Esophagus squamous epithelium (tissue), 5 donors: ENCODE measurements around the gene ASS1. TPM values are rescaled to one million over a fixed set of nuclear protein-coding genes. Genes with fewer than 3 reads are reported as not detected.
A peak's percentile ranks its signal among the peaks of the same experiment; 100 is the strongest.

ENCODE experiments used
- DNase-seq: peaks from one replicate; lab custom pipeline; 2025; lab: John Stamatoyannopoulos, UW
- H3K27ac ChIP-seq, 4 donors: fragments of 200-600 bp; sonication (generic); one replicate each; pipeline ENCODE4 v1.5.1; 2016 to 2019; ENCODE audit warnings: mild to moderate bottlenecking in 1 of 4
- H3K27me3 ChIP-seq, 4 donors: fragments of 200-600 bp; sonication (generic); 1 replicate in 3 of 4; 2 replicates in 1 of 4; pipeline versions ENCODE4 v1.5.1 to v1.6.0; 2017 to 2021; ENCODE audit warnings: antibody characterized with exemption in 1 of 4
- H3K36me3 ChIP-seq, 3 donors: fragments of 200-600 bp; sonication (generic); one replicate each; pipeline ENCODE4 v1.5.1; 2016 to 2019
- H3K4me1 ChIP-seq, 3 donors: fragments of 200-600 bp; sonication (generic); one replicate each; pipeline ENCODE4 v1.5.1; 2017 to 2019
- H3K4me3 ChIP-seq, 4 donors: fragments of 200-600 bp; sonication (generic); 1 replicate in 3 of 4; 2 replicates in 1 of 4; pipeline ENCODE4 v1.5.1; 2016 to 2019; ENCODE audit warnings: mild to moderate bottlenecking in 2 of 4, moderate library complexity in 1 of 4
- H3K9me3 ChIP-seq, 3 donors: fragments of 200-600 bp; sonication (generic); one replicate each; pipeline ENCODE4 v1.5.1; 2016 to 2019
- POLR2A ChIP-seq, 4 donors: fragments of 450-650 bp; IDR thresholded peaks; one replicate each; pipeline ENCODE4 v1.6.1; 2017; ENCODE audit warnings: antibody characterized with exemption in 4 of 4, mild to moderate bottlenecking in 4 of 4, moderate library complexity in 3 of 4
- WGBS, 2 donors: methylation state at CpG; one replicate each; pipeline ENCODE4 v1.1.5; 2018; 5-methylcytosine and 5-hydroxymethylcytosine counted together
- intact Hi-C: fragments of 100-400 bp; cut with DNase I; formaldehyde crosslinking; loops from one replicate; pipeline ENCODE4 v1.15.0; 2022
- total RNA-seq, 4 donors: library from RNA; depleted of rRNA; stranded (reverse); fragments of >200 nt; gene quantifications; one replicate each; pipeline ENCODE4 v1.1.0, GENCODE V29; 2016
- TF ChIP-seq, protein P1 (sequence below), 6 experiments: fragments of 450-650 bp in 4 of 6; fragments of 200-600 bp in 2 of 6; sonication (generic) in 2 of 6; IDR thresholded peaks; one replicate each; pipeline ENCODE4 v1.5.1; 2016 to 2019; ENCODE audit warnings: antibody characterized with exemption in 6 of 6, mild to moderate bottlenecking in 4 of 6, moderate library complexity in 4 of 6
- donor health status: DM: yes; HTN: yes; CAD: no.

Gene ASS1
- 100 to 1,000 TPM in 2 of 4 donors, 10 to 100 TPM in 2; 33.5 to 203 (median 85.2) TPM for total RNA-seq

- WGBS, 2 donors, result 0% methylated on average over 2 of the region's 66 CpGs; no CpG with 5 or more reads in 1 of the 2 donors
- H3K27me3 ChIP-seq, result peaks cover 0 to 39% (median 1%) of the 10 kb centered on the region in 4 donors
- H3K9me3 ChIP-seq, result peaks cover 0 to 23% (median 4%) of the 10 kb centered on the region in 3 donors
- peaks cover 36 to 52% (median 40%) of the 10 kb centered on the region in 3 donors for H3K4me1 ChIP-seq
- no peak for DNase-seq
- H3K4me3 ChIP-seq, result peak within 1 kb of the TSS; percentile 46 to 79 (median 58)
- intact Hi-C loops, result no loop called here
- TF ChIP-seq POLR2A (IDR thresholded peaks at IDR 0.05), result peak in 2 of 4 donors; percentile 32 to 63
- TF ChIP-seq, protein P1, sequence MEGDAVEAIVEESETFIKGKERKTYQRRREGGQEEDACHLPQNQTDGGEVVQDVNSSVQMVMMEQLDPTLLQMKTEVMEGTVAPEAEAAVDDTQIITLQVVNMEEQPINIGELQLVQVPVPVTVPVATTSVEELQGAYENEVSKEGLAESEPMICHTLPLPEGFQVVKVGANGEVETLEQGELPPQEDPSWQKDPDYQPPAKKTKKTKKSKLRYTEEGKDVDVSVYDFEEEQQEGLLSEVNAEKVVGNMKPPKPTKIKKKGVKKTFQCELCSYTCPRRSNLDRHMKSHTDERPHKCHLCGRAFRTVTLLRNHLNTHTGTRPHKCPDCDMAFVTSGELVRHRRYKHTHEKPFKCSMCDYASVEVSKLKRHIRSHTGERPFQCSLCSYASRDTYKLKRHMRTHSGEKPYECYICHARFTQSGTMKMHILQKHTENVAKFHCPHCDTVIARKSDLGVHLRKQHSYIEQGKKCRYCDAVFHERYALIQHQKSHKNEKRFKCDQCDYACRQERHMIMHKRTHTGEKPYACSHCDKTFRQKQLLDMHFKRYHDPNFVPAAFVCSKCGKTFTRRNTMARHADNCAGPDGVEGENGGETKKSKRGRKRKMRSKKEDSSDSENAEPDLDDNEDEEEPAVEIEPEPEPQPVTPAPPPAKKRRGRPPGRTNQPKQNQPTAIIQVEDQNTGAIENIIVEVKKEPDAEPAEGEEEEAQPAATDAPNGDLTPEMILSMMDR (IDR thresholded peaks at IDR 0.05), result no peak
- H3K27ac ChIP-seq, result peak within 1 kb of the TSS; percentile 79 to 86 (median 83)
- H3K36me3 ChIP-seq, result no peaks in the 10 kb centered on the region
Measured at GRCh38 chr9:130444565-130445221, at the start of gene ASS1. ASS1 (plus strand) TSS chr9:130444961; CDS start chr9:130452229, 7,268 bp downstream.

- no peak overlapping the region for H3K27ac ChIP-seq
- intact Hi-C loops, result no loop called here
- no peaks in the 10 kb centered on the region for H3K4me1 ChIP-seq
- TF ChIP-seq POLR2A (IDR thresholded peaks at IDR 0.05), result no peak
- TF ChIP-seq, protein P1 (IDR thresholded peaks at IDR 0.05), result no peak
- no peaks in the 10 kb centered on the region for H3K36me3 ChIP-seq
- no peaks in the 10 kb centered on the region for H3K9me3 ChIP-seq
- no peak for DNase-seq
- H3K4me3 ChIP-seq, result no peak overlapping the region
- peaks cover 0 to 44% (median 0%) of the 10 kb centered on the region in 4 donors for H3K27me3 ChIP-seq
- WGBS, 2 donors, result 63 to 75% methylated on average over 1 of the region's 26 CpGs
Measured at GRCh38 chr9:130395810-130396435, 48.8 kb upstream of the ASS1 start.

GRCh38 chr9:130396581-130396980 is 48.2 kb upstream of the ASS1 start:
- H3K4me3 ChIP-seq, result no peak overlapping the region
- WGBS, 2 donors, result 63 to 71% methylated on average over 1 to 2 of the region's 4 CpGs
- DNase-seq, result no peak
- no peaks in the 10 kb centered on the region for H3K4me1 ChIP-seq
- peaks cover 0 to 37% (median 0%) of the 10 kb centered on the region in 4 donors for H3K27me3 ChIP-seq
- H3K9me3 ChIP-seq, result no peaks in the 10 kb centered on the region
- H3K36me3 ChIP-seq, result no peaks in the 10 kb centered on the region
- no peak for TF ChIP-seq POLR2A (IDR thresholded peaks at IDR 0.05)
- TF ChIP-seq, protein P1 (IDR thresholded peaks at IDR 0.05), result no peak
- intact Hi-C loops, result no loop called here
- no peak overlapping the region for H3K27ac ChIP-seq

DNA sequence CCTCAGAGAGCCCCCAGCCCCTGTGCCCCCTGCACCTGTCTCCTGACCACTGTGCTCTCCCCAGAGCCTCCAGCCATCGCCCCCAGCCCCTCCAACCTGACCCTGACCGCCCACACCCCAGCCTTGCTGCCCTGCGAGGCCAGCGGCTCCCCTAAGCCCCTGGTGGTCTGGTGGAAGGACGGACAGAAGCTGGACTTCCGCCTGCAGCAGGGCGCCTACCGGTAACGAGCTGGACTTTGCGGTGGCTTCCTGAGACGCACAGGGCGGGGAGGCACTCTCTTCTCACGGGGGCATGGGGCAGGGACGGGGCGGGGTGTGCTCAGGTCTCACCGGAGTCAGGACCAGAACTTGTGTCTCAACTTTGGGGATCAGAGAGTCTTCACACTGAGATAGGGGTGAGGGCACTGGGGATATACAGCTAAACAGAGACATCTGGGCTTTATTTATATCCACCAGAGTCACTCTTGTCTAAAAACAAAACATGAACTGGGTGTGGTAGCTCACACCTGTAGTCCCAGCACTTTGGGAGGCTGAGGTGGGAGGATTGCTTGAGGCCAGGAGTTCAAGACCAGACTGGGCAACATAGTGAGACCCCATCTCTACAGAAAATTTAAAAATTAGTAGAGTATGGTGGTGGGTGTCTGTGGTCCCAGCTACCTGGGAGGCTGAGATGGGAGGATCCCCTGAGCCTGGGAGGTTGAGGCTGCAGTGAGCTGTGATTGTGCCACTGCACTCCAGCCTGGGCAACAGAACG is 46.1 kb upstream of the ASS1 start:
- Histone ChIP-seq H3K4me3 (no peak overlapping the region), H3K27ac (no peak overlapping the region), H3K4me1 (no peaks in the 10 kb centered on the region), H3K9me3 (no peaks in the 10 kb centered on the region), H3K27me3 (peaks cover 0 to 27% (median 0%) of the 10 kb centered on the region in 4 donors), H3K36me3 (no peaks in the 10 kb centered on the region)
- 73 to 94% methylated on average over 3 of the region's 17 CpGs for whole genome bisulfite sequencing, 2 donors
- no peak for TF ChIP-seq POLR2A (IDR thresholded peaks at IDR 0.05)
- TF ChIP-seq, protein P1 (IDR thresholded peaks at IDR 0.05), result no peak
- DNase-seq, result no peak
- intact Hi-C loops, result no loop called here
